SKM-1 (cell line): ENCODE measurements around the gene WDR31.
"Not testable (repeated sequence)": the region's sequence is repeated elsewhere in the genome, so short reads cannot be mapped to it uniquely, and the experiment has no call there.

Source experiments
- DNase-seq: peaks from one replicate; lab custom pipeline; 2025; ENCODE audit not compliant: unreplicated experiment; lab: John Stamatoyannopoulos, UW

The WDR31 gene

GRCh38 chr9:113298924-113299770, 40.9 kb downstream of the WDR31 start:
- DNase-seq, result no peak

GRCh38 chr9:113298311-113298710, 41.8 kb downstream of the WDR31 start:
- no peak for DNase-seq

GRCh38 chr9:113296796-113297558, 43.1 kb downstream of the WDR31 start:
- no peak for DNase-seq

- not testable (repeated sequence) for DNase-seq
Observed at GRCh38 chr9:113296247-113296646, 43.8 kb downstream of the WDR31 start.

- no peak for DNase-seq
Observed at GRCh38 chr9:113293285-113293878, 46.7 kb downstream of the WDR31 start.

GRCh38 chr9:113290052-113290607, 49.9 kb downstream of the WDR31 start:
- DNase-seq, result no peak

GRCh38 chr9:113289091-113289490, 51.0 kb downstream of the WDR31 start:
- no peak for DNase-seq

- no peak for DNase-seq
Observed at GRCh38 chr9:113281356-113281755, 58.7 kb downstream of the WDR31 start.

- no peak for DNase-seq
Observed at GRCh38 chr9:113278840-113279239, 61.2 kb downstream of the WDR31 start.

- DNase-seq, result peak; percentile 38
Observed at GRCh38 chr9:113275157-113276131, 64.6 kb downstream of the WDR31 start, which contains the start of the genes CDC26 and PRPF4. Gene CDC26, minus strand, starts transcription at chr9:113275572. Its CDS starts 3,065 bp downstream, at chr9:113272507. Gene PRPF4, plus strand, starts transcription at chr9:113275658. Its CDS starts 86 bp downstream, at chr9:113275744.

GRCh38 chr9:113274474-113275156, 65.5 kb downstream of the WDR31 start:
- peak; percentile 36 for DNase-seq

- no peak for DNase-seq
Observed at GRCh38 chr9:113269871-113270270, 70.2 kb downstream of the WDR31 start.

GRCh38 chr9:113269355-113269754, 70.7 kb downstream of the WDR31 start:
- no peak for DNase-seq

GRCh38 chr9:113267911-113268566, 72.0 kb downstream of the WDR31 start:
- DNase-seq, result no peak

GRCh38 chr9:113266174-113266573, 73.9 kb downstream of the WDR31 start:
- DNase-seq, result no peak
